GM19025 (cell line): Measurements from ENCODE around the gene DMAP1.

Experiments used
- ATAC-seq: cut with Tn5 transposase; IDR thresholded peaks from one replicate; pipeline ENCODE4 v1.9.1; 2021; ENCODE audit warnings: mild to moderate bottlenecking, low read depth, moderate library complexity; ENCODE audit not compliant: unreplicated experiment

The DMAP1 gene

DNA sequence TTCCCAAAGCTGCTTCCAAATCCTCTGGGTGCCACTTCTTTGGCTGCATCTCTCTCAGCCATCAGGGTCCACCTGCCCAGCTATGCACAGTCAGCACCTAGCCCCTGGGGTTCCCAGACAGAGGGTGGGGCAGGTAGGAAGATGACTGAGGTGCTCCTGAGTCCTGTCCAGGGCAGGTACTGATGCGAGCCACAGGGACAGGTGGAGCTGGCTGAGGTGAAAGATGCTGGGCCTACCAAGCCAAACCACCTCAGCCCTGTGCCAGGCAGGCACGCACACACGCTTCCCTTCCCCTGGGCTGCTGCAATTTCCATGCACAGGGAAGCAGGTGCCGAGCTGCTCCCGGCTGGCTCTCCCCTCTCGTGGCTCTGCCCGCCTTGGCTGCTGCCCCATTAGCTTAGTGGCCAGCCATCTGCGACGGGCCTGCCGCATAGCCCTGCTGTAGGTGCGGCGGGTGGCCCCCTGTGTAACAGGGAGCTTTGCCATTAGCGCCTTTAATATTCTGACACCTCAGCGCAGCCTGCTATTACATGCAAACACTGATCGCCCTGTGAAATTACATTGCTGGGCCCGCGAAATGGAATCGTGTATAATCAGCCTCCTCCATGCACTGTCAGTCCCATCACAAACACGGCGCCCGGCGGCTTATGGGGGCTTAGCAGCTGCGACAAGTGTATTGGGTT, 38.9 kb downstream of the DMAP1 start:
- no peak for ATAC-seq

DNA sequence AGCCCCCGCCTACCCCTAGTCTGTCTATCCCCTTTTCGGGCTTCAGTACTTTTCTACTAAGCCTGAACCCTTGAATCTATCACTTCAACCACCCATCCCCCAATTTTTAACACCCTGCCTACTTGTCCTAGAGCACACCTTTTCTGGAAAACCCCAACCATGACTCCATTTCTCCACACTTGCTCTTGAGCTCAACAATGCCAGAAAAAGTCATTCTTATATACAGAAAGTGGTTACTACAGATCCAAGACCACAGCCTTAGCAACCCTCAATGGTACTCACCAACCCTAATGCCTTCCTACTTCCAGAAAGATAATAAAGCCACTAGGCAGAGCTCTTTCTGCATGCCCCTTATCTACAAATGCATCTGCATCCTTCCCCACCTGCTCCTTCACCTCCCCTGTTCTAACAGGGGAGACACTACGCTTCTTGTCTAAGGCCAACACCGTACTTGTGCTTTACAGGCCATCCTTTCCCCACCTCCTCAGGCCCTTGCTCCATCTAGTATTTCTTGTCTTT, 41.2 kb downstream of the DMAP1 start:
- ATAC-seq, result no peak

DNA sequence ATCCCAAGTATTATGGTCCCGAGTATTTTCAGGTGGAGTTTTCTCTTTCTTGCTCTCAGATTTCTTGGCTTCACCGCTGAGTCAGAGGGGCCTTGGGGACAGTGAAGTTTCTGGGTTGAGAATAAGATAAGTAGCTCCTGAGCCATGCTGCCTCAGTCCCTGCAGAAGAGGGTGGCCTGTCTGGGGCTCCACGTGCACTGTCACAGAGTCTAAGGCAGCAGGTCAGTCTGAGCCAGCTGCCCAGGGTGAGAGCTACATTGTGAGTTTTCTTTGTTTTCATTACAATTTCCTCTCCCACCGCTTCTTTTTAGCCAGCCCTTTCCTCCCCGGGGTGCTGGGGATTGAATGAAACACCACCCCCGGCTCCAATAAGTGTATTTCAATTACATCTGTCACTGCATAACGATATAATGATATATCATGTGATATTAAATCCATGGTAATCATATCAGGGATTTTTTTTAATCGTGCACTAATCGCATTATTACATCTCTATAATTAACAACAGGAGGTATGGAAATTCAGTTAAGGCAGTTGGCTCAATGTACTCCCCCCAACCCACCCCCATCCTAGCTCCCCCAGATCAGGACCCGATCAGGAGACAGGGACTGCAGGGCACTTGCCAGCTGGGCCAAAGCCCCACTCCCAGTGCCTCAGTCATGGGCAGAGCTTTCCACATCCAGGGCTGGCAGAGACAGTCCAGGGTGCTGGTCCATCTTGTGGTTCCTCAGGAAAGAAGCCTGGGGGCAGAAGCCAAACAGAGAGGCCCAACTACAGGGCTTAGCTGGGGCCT, 43.7 kb downstream of the DMAP1 start:
- ATAC-seq, result no peak

DNA sequence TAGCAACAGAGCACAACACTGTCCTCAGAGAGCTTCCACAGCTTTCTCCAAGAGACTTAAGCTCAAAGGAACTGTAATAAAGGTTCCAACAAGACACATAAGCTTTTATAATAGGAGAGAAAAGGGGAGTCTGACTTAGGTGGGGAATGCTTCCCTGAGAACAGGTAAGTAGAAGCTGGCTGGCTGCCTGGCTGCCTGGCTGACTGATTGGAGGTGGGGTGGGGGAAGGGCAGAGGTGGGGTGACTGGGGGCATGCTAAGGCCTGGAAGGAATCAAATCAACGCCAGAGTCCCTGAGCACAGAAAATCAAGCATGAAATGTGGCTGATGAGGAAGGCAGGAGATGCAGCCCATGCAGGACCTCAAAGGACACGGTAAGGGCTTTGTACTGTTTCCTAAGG, 45.8 kb downstream of the DMAP1 start:
- ATAC-seq, result no peak

DNA sequence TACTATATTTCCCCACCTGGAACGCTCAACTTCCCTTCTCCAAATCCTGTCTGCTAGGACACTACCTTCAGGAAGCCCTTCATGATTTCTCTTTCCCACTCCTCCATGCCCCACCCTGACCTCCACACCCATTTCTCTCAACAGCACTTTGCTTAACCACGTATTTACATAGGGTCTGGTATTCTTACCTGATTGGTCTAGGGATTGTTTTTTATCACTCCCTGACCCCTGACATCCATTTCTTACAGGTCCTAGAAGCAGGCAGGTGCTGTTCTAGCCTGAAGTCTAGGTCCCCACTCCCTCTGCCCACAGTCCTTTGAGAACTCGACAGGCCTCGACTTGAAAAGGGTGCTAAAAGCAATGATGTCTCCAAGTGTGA, 47.5 kb downstream of the DMAP1 start:
- ATAC-seq, result no peak

DNA sequence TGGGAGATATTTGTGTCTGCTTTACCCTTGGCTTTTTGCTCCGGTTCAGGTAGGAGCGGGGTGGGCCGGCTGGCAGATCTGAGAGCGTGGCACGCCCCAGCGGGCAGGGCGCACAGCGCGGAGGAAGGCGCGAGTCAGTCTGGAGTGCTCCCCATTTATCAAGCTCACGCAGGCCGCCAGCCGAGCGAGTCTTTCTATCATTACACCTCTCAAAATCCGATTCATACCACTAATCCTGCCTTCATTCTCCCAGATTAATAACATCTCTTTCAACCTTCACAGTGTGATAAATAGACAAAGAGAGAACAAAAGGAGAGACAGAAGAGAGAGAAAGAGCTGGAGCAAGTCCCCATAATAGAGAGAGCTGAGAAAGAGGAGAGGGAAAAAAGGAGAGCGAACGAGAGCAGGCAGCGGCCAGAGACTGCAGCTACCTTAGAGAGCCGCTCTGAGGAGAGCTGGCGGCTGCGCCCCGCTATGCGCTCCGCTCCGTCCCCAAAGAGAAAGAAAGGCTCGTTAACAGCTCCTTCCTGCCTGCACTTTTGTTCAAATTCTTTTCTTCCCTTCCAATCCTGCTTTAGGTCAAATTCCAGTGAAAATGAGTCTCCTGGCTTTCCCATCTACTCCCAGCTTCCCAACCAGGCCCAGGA, 48.0 kb downstream of the DMAP1 start:
- no peak for ATAC-seq

DNA sequence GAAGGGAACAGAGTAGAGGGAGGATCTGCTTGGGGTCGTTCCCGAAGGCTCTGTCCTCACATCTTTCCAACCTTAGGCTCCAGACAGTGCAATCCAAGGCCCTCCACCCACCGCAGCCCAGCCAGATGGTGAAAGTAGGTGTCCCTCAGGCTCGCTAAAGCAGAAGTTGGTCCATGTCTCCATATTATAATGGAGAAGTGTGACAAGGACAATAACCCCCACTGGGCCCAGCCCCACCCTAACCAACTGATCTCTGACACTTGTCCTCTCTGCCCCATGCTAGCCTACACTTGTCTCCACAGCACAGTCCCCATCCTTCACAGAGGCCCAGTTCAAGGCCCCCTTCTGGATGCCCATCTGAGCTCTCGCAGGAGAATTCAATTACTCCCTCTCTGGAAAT, 48.7 kb downstream of the DMAP1 start:
- ATAC-seq, result no peak

DNA sequence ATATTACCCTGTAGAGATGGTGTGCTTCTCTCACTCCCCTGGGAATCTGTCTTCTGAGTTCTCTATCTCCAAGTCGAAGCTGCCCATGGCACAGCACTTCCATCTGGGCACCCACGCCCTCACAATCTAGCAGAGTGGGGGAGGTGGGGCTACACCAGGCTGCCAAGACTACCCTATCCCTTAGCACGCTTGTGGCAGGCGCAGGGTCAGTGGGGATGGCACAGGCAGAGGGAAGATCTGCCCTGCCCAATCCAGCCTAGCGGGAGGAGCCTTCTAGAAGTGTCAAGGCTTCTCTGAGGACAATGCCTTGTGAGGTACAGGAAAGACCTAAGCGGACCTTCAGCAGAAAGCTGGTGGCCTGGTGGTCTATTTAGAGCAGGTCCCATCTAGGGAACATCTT, 49.1 kb downstream of the DMAP1 start:
- no peak for ATAC-seq

DNA sequence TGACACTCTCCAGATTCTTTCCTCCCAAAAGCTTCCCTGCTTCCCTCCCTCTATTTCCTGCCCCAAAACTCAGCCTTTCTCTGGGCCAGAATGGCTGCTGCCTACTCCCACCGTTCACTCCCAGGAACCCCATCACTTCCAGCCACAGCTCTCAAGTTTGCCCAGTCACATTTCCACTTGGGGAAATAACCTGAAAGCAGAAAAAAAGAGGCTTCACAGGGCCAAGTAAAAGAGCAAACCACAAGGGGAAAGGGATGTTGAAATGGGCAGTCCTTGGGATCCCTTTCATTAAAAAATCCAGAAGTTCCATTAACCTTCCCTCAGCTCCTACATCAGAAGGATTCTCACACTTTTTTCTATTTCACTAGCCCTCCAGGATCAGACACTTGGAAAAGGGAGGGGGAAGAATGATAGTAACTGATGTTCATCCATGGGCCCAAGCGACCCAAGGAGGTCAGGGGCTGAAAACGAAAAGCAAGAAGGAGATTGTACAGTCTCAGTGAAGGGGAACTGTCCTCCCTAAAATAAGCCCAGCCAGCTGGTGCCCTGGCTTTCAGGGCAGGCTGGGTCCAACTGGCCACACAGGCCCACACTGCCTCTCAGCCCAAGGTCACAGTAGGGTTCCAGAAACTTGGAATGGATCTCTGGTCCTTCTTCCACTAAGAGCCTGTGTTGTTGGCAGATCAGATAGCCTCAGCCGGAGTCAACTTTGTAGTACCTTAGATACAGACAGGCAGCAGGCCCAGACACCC, 49.7 kb downstream of the DMAP1 start:
- no peak for ATAC-seq

DNA sequence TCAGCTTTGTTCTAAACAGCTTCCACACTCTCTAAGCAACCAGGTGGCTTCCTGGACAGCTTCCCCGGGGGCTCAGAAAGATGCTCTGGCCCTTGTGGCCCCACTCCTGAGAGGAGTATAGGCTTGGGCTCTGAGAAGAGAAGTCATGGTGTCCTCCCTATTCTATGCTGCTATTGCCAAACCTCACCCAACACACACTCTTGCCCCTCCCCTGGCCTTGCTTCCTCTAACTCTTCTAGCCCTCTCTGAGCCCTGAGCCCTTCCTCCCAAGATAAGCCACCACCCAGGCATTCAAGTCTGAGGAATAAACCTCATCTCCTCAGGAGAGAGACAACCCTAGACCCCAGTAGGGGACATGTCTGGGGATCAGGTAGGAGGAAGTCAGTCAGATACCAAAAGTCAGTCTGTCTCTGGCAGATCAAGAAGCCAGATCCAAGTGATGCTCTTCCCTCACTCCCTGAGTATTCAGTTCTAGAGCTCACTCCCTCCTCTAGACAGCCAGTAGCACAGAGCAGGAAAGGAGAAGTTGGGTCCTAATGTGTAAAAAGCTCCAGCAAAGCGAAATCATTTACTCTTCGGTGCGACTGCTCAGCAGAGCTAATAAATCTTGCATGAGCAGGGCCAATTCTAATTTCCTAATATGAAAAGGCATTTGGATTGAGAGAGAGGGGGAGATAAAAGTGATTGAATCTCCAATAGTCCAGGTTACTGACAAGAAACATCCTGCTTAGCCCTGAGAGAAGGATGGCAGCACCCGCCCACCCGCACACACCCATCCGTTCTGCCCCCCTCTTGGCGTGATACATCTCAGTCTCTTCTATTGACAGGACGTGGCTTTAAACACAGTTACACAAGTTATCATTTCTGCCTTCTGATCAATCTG, 50.5 kb downstream of the DMAP1 start:
- no peak for ATAC-seq

DNA sequence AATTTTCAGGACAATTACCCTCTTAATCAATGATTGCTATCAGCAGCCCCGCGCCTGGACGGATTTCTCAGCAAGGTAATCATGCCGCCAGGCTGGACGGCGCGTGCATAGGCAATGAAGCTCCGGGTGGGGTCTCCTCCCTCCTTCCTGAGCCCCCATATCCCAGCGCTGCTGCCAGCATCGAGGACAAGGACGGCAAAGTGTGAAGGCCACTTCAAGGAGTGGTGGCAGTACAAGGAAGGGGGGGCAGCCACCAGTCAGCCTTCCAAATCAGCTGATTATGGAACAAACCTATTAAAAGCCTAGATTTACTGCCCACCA, 51.1 kb downstream of the DMAP1 start:
- no peak for ATAC-seq

DNA sequence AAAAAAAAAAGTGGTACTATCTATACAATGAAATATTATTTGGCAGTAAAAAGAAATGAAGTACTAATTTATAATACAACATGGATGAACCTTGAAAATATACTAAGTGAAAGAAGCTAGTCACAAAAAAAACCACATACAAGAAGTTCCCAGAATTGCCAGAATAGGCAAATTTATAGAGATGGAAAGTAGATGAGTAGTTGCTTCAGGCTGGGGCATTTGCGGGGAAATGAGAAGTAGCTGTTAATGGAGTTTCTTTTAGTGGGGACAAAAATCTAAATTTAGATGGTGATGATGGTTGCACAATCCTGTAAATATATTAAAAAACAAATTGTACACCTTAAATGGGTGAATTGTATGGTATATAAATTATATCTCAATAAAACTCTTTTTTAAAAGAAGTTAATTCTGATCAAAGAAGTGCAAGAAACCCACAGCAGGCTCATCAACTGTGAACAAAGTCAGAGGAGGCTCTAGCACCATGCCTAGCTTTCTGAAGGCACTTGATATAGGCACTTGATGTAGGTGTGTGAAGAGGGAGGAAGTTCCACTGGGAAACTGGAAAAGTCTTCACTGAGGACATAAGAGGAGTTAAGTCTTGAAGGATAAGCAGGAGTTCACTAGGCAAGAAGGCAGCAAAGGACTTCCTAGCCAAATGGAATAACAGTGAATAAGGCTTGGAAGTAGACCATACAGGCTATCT, 52.5 kb downstream of the DMAP1 start:
- no peak for ATAC-seq

DNA sequence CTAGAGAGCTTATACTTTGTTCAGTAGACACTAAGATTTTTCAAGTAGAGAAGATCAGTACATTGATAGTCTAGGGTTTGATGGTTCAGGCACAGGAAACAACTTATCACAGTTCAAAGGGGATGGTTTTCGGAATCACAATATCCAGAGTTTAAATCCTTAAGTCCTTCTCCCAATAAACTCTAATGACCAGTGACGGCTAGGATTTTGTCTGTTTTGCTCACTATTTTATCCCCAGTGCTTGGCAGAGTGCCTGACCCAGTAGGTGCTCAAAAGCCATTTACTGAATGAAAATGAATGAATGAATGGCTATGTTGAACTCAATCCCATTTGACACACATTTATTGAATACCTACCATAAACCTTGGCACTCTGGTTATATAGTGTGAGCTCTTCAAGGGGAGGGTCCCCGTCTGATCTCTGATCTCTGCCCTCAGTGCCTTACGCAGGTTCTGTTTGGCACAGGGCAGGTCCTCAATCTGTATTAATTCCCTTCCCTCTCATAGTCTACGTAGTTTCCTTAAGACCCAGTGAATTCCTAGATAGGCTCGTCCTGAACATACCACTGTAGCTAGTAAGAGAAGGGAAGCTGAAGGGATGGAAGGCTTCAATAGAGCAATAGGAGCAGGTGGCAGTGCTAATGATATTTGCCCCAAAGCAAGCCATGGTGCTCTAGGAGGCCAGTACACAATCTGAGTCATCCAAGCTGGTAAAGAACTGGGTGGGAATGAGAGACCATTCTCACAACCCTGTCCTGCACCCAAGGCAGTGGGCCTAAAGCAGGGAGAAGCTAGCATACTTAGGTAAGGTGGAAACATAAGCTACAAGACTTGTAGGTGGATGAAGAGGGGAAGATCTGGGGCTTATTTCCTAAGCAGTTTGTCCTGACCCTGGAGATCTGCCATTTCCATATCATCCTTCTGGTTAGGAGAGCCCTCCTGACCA, 53.4 kb downstream of the DMAP1 start:
- no peak for ATAC-seq

DNA sequence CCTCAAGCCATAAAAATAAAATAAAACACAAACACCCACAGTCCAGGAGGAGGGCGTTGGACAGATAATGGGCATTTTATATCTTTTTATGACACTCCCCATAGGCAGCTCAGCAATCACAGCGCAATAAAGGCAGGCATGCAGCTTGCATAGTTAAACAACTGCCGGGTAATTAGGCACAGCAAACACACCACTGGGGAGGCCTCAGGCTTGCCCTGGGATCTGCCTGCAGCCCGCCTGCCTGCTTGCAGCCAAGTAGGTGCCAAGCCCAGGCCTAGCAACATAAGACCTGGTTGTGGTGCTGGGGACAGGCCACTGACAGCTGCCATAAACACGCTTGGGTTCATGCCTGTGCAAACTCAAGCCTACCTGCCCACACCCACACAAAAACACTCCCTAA, 54.2 kb downstream of the DMAP1 start:
- no peak for ATAC-seq

DNA sequence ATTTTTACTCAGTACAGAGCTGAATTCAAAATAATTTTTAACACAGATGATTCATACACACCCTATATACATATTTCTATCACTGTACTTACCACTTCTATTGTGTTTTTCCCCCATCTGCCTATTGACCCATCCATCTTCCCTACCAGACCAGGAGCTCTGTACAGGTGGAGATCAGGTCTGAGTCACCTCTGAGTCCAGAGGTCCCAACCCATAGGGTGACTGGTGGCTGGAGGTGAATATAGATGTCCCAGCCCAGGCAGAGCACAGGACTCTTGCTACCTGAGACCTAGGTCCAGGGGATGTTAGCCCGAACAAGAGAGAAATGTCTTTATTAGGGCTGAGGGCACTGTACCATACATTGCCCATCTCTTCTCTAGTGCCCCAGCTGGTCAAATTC, 54.8 kb downstream of the DMAP1 start:
- ATAC-seq, result no peak
